ENCODE results near the gene BTBD1.

DNA sequence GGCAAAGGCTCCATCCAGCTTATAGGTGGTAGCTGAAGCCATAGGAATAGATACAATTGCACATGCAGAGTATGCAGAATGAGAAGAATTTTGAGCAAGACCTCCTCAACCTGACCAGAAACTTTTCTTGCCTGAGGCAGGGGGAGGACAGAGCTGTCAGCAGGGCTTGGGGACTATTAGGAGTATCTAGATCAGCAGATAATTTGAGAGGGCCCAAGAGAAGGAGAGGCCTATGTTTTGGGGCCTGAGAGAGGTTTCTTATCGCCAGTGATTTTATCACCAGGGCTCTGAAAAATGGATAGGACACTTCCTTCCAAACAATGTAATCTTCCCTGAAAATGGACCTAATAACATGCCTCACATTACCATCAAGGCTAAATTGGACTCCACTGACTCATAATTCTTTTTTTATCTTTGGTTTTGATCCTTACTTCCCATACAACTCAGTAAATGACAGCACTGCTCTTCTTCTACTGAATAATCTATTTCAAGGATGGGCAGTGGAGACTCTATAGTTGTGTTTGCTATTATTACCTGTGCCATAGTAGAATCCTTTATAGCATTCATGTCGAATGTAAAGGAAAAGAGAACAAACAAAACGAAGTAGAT, 96.9 kb downstream of the BTBD1 start:
- no peak for TF ChIP-seq EZH2 (IDR thresholded peaks at IDR 0.05; ENCODE audit: borderline replicate concordance, low read depth, low read length, severe bottlenecking)
- TF ChIP-seq CTCF (IDR thresholded peaks at IDR 0.05; ENCODE audit: borderline replicate concordance, extremely low read depth, low read length, poor library complexity, severe bottlenecking): no peak
